ENCODE measurements around the gene SSTR3. TPM values are rescaled to one million over a fixed set of nuclear protein-coding genes. Genes with fewer than 3 reads are reported as not detected.

The SSTR3 gene
- total RNA-seq, 1 donor from 2014 or later = 0.10 TPM

DNA sequence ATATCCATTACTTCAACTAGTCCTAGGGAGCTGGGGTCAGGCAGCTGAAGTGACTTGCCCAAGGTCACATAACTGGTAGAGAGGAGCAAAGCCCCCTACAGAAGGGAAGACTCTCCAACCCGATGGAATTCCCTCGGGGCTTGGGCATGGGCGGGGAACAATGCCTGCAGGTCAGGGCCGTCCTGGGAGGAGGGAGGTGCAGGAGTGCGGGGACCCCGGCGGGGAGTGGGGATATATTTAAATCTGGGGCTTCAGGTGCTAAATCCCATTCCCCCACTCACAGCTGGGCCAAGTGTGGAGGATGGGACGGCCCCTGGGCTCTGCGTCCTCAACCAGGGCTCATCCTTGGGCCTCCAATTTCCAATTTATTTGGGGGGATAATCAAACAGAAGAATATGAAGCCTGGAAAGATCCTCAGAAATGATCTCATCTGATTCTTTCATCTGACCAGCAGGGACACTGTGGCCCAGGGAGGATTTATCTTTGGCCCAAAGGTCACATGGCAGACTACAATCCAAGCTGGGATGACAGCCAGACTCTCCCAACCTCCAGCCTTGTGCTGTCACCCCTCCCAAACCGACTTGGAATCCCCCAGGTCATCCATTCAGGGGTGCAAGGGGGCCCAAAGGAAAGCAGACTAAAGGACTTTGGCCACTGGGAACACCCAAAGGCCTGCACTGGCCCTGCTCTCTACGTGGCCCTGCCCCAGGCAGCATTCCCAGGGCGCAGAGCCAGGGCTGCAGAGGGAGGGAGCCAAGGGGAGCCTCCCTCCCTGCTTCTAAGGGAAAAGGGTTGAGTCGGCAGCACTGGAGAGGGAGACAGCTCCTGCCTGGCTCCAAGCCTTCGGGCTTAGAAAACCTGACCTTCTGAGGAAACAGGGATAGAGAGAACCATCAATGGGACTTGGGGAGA, 15.5 kb downstream of the SSTR3 start:
- DNase-seq = peak; percentile 50

DNA sequence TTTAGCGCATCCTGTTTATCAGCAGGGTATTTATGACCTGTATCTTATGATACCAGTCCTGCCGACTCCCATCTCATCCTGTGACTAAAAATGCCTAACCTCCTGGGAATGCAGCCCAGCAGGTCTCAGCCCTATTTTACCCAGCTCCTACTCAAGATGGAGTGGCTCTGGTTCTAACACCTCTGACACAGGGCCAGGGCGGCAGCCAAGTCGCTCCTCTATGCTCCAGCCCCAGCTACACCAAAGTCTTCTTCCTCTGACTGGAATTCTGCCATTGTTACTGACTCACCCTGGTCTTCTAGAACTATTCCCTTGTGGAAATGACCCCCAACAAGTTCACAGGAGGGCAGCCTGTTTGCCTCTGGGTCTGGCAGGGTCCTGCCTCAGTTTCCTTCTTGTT, 16.4 kb downstream of the SSTR3 start:
- DNase-seq = no peak

DNA sequence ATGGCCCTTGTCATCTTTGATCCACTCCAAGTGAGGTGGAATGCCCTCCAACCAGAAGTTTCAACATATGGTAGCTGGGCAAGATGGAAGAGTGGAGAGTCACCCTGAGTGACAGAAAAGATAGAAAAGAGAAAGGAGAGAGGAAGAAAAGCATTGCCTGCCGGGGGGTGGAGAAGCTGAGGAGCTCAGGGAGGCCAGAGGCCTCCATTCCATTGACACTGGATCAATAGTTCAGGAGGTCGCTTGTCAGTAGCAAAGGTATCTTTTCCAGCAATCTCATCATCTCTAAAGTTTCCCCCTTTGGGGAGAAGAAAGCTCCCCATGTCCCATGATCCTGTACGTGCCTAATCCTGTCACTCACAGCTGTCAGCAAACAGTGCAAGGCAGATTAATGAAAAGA, 17.5 kb downstream of the SSTR3 start:
- DNase-seq = no peak

DNA sequence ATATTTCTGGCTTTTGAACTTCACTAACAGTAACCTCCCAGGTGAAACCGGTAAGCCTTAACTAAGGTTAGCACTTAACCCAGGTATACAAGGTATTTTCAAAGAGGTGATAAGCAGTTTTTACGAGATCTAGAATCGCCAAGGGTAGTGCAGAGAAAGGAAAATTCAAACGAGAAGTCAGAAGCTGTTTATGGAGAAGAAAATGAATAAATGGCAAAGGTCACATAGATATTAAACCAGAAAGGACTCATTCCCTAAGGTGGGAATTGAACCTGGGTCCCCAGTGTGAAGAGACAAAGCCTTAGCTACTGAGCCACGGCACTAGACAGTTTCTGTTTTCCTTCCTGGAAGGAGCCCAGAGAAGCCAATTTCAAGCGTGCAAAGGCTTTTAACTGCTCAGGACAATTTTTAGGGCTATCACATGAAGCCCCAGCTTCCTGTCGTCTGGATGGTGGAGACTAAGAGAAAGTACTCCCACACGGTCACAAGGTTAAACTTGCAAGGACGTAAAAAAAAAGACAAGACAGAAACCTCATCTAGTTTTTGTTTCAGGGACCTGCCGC, 18.6 kb downstream of the SSTR3 start:
- peak; percentile 35 for DNase-seq

DNA sequence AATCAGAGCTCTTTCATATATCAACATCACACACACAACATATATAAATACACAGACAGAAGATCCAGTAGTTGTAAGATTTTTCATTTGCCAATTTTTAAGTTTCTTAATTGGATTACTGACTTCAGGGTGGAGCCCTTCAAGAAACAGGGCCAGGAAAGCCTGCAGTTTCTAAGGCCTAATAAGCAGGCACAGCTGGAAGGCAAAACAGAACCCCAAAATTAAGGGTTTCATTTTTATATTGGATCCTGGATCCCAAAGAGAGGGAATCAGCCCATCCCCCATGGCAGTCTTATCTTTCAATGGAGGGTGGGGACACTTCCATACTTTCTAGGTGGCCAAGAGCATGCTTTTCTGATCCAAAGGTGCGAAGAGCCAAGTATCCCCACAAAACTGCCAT, 19.5 kb downstream of the SSTR3 start:
- no peak for DNase-seq

DNA sequence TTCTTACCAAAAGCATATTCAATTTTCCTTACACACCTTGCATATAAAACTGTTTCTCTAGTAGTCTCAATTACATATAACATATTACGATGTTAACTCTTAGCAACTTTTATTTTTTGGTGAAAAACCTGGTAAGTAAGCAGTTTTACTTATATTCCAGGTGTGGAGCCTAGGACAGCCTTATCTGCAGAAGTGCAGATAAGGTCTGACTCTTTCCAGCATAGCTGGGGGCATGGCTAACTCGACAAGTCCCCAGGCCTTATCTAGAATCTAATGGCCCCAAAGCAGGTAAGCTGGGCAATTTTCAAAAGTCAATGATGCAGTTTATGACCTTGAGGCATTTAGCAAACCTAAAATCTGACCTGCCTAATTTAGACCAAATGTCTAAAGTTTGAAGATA, 20.1 kb downstream of the SSTR3 start:
- no peak for DNase-seq

DNA sequence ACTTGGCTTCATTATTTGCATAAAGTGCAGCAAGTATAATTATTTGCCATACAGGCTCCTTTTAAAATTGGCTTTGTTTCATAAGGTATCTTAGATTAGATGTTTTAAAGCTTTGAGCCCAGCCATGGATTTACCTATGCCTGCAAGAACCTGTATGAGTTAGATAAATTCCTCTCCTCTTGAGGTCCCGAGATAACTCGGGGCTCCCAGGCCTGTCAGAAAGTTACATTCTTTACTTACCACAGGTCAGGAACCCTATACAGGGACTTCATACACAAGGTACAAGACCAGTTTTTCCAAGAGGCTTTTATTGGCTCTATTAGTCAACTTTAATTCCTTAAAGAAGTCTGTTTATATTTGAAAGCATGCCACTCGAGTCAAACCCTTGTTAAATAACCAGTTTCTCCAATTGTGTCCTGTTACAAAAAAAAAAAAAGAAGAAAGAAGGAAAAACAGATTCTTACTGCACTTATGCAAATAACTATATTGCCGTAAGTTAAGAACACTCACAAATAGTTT, 22.0 kb downstream of the SSTR3 start:
- DNase-seq = no peak

DNA sequence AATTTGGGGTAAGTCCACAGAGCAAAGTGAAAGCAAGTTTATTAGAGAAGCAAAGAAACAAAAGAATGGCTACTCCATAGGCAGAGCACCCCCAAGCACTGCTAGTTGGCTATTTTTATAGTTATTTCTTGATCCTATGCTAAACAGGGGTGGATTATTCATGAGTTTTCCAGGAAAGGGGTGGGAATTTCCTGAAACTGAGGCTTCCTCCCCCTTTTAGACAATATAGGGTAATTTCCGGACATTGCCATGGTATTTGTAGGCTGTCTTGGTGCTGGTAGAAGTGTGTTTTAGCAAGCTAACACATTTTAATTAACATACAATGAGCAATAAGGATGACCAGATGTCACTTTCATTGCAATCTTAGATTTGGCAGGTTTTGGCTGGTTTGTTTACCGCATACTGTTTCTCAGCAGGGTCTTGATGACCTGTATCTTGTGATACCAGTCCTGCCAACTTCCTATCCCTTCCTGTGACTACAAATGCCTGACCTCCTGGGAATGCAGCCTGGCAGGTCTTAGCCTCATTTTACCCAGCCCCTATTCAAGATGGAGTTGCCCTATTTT, 23.3 kb downstream of the SSTR3 start:
- peak; percentile 32 for DNase-seq

DNA sequence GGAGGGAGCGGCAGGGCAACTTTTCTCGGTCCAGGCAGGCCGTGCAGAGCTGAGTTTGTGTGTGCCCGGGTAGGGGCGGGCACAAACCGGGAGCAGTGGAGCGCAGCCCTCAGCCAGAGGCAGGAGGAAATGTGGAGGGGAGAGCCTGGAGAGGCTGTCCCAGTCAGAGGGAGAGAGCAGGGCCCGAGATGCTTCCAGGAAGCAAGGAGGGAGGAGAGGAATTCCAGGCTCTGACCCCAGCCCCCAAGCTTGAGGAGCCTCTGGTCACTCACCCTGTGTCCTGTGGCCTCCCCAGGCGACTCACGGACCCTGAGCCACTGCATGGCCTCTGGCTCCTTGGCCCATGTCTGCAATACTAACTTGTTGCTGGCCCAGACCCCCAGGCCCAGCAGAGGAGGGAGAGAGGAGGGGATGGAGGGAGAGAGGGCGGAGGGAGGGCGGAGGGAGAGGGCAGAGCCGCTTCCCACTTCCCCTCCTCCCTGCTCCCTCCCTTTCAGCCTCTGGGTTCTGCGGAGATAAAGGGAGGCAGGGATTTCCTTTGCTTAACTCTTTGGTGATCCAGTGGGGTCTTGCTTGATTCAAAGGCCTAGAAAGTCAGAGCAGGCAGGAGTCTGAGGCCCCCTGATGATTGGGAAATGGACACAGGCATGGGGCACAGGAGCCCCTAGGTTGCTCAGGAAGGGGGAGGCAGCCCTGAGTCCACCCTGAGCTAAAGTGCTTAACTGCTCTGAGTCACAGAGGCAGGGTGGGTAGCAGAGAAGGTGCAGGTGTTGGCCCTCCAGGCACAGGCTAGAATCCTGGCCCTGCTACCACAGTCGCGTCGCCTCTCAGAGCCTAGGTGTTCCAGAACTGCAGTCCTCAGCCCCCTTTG, 24.2 kb downstream of the SSTR3 start, which contains the start of gene C1QTNF6:
TSS of gene C1QTNF6 (minus strand) at position 357 of the 871 bp plus-strand sequence. CDS start at position 323, 34 bp downstream.
- DNase-seq = peak; percentile 78

DNA sequence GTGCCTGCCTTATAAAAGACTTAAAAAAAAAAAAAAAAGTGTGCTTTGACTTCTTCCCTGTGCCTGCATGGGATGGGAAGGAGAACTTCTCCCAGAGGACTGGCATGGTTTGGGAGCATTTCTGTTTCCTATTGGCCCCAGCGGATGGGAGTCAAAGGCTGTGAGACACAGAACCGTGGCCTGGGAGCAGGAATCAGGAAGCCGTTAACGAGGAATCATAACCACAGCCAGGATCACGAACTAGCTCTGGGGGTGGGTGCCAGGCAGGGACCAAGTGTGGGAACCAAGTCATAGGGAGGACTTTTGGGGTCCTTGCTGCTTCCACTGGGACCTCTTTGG, 24.8 kb downstream of the SSTR3 start:
- peak; percentile 21 for DNase-seq

DNA sequence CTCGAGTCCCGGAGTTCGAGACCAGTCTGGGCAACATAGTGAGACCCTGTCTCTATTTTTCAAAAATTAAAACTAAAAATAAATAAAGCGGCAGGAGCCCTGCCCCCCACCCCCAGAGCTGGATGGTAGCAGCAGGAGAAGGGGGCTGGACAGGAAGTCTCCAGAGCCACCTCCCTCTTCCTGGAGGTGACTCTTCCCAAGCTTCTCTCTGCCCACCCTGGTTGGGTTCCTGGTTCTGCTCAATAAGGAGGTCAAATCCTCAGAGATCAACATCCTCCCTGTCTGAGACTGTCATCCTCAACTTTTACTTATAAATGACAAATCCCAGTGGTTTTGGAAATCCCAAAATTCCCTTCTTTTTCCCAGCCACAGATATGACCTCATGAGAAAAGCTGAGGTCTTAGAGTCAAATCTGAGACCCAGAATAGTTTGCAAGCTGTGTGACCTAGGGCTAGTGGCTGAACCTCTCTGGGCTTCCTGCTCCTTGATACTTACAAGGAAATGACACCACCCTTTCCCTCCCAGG, 25.2 kb downstream of the SSTR3 start:
- no peak for DNase-seq

DNA sequence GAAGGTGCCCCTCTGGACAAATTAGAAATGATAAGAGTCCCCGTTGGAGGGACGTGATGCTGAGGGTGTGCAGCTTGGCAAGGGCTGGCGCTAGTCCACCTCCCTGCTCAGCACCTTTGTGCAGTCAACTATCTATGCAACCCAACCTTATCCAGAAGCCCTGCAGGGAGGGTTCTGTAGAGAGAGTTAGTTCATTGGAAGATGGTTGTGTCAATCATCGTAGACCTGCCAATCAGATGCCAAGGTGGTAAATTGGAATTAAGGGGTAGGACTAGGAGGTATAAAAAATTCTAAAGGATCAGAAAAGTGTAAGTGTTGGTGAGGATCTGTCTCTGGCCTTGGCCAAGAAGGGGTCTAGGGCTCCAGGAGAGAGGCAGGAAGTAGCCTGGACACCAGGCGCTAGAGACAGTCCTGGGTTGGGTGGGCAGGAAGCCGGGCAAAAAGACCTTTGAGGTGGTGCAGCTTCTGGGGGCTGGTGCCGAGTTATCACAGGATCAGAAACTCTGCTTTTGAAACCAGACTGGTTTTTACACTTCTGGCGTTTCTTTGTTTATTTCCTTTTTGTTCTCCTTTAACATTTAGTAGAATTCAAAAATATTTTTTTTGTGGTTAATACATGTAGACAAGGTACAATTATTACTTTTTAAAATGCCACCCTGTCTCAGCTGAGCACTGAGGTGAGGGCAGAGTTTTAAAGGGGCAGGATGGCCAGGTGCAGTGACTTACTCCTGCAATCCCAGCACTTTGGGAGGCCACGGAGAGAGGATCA, 25.9 kb downstream of the SSTR3 start:
- DNase-seq = peak; percentile 67

DNA sequence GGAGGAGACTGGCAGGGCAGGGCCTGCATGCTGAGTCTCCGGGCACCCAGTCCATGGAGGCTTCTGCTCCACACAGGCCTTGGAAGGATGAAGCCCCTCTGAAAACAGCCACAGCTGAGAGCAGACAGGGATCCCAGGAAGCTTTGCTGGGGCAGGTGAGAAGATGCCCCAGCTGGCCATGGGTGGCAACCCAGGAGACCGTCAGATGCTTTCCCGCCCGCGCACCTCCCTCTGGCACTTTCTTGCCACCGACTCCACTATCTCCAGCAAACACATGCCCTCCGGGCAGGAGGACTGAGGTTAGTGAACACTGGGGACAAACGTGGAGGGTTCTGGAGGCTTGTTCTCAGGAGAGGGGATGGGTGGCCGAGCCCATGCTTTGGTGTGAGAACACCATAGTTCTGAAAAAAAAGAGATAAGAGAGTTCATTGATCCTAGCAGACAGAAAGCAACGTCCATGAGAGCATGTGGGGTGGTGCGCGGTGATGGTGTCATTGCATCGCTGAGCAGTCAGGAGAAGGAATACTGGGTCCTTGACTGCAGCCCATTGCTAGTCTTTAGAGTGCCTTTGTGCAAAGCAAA, 26.5 kb downstream of the SSTR3 start:
- no peak for DNase-seq

DNA sequence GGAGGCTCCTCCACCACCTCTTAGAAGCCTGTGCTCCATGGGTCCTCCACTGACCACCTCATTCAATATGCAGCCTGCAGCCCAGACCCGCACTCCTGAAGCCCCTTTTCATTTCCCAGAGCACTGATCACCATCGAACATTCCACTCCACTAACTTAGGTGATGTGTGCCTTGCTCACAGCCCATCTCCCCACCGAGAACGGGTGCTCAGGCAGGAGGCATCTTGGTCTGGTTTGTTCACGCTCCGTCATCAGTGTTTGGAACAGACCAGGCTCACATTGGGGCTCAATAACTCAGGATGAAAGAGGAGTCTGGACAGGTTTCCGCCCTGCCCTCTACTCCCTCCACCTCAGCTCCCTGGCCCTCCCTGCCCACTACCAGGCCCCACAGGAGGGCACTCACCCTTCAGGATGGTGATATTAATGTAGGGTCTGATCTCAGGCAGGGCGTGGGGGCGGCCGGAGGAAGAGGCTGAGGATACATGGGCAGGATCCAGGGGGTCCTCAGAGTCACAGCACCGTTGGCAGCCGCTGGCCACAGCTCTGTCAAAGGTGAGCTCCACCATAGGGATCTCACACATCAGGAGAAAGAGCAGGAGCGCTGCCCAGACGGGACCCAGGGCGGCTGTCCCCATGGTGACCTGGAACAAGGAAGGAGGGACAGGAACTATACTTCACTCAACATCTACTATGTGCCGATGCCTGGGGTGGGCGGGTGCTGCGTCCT, 27.3 kb downstream of the SSTR3 start:
- DNase-seq = no peak

DNA sequence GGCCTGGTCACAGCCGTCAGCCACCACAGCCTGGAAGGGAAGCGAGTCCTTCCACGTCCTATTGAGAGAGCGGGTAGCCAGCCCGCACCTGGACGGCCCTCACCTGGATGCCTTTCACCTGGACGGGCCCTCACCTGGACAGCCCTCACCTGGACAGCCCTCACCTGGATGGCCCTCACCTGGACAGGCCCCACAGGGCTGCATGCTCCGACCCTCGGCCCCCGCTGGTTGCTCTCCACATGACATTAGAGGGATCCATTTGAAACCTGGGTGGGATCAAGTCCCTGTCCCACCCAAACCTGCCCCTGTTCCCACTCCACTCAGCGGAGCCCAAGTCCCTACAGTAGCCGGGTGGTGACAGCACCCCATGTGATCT, 27.9 kb downstream of the SSTR3 start:
- no peak for DNase-seq

DNA sequence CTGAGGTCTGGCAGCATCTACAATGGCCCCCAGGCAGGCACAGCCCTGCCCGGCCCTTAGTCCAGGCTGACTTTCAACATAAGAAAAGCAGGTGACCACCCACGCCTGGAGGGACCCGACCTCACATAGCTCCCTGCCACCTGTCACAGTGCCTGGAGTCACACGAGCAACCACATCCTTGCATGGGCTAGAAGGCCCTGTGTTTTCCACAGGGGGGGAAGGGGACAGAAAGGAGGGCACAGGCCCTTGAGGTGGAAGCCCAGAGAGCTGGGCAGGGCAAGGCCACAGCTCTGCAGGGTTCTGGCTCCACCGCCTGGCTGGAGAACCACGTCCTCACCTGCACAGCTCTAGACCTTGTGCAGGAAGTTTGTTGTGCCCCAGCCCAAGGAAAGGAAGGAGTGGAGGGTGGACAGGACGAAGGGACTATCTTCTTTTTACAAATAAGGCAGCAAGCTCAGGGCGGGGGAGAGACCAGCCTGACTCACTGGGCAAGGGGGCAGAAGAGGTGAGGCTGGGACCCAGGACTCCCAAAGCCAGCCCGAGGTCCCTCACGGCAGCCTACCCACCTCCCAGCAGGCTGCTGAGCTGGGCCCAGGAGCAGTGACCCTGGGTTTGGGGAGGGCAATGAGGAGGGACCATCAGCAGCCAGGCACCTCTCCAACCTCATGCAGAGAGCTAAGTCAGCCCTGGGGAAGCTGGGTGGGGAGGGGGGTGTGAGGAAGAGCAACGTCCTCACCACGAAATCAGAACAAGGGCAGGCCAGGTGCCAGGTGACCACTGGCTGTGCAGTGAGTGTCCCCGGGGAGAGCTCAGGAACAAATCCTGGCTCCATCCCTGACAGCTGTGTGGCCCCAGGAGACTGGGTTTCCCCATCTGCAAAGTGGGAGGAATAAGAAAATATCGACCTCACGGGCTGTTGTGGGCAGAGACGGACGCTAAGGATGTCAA, 28.6 kb downstream of the SSTR3 start:
- no peak for DNase-seq

DNA sequence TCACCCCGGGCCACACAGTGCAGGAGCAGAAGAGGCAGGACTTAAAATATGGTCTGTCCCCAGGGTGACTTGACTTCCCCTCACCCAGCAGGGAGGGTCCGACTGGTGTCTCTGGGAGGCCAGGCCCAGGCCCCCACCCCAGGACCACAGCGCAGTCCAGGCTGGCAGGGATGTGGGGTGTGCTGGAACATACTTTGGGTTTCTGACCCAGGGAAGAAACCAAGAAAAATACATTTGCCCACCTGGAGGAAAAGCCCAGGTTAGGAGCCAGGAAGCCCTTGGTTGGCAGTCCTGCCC, 29.4 kb downstream of the SSTR3 start:
- DNase-seq = no peak

DNA sequence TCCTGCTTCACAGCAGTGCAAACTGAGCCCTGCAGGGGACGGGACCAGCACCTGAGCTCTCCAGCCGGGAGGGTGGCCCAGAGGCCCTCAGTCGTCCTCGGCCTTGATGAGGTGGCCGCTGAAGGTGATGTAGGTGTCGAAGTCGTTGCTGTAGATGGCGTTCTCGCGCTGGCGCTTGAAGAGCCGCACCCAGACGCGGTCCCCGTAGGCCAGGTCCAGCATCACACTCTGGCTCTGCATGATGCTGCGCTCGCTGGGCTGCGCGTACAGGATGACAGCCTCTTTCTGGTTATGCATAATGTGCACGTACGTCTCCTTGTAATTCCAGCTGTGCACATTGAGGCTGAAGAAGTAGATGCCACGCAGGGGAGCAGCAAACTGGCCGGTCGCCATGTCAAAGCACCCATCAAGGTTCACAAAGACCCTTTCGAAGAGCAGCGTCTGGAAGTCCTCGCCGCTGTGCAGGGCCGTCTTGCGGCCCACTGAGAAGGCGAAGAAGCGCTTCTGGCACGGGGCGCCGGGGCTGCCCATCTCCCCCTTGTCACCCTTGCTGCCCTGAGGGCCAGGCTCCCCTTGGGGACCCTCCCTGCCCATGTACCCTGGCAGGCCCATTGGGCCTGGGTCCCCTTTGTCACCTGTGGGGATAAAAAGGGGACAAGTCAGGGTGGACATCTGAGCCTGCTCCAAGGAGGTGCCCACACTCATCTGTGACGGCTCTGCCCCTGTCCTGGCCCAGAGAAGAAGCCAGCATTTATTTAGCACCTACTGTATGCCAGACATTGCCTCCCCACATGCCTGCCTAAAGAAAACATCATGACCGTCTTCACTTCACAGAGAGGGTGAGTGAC, 30.0 kb downstream of the SSTR3 start:
- no peak for DNase-seq
